Raji (cell line): ENCODE data around the gene HEYL.

Experiments
- POLR2A ChIP-seq: IDR thresholded peaks from 2 replicates; pipeline ENCODE4 v1.6.1; 2011; ENCODE audit warnings: low read depth, low read length, control low read depth; ENCODE audit not compliant: insufficient read depth

HEYL gene

GRCh38 chr1:39609618-39610331, 29.7 kb downstream of the HEYL start:
- no peak for TF ChIP-seq POLR2A

DNA sequence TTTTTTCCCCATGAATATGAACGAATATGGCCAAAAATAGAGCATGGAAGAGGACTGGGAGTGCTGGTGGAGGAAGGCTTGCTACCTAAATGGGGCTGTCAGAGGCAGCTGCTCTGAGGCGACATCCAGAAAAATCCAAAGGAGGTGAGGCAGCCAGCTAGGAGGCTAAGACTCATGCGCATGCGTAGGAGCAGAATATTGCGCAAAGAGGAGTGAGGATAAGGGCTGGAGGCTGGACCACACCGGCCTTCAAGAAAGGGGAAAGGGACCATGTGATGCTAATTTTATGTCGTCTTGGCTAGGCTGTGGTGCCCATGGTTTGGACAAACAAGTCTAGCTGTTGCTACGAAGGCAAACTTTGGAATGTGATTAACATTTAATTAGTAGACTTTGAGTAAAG, 30.5 kb downstream of the HEYL start:
- TF ChIP-seq POLR2A: no peak

GRCh38 chr1:39596163-39596562, 43.3 kb downstream of the HEYL start:
- no peak for TF ChIP-seq POLR2A

DNA sequence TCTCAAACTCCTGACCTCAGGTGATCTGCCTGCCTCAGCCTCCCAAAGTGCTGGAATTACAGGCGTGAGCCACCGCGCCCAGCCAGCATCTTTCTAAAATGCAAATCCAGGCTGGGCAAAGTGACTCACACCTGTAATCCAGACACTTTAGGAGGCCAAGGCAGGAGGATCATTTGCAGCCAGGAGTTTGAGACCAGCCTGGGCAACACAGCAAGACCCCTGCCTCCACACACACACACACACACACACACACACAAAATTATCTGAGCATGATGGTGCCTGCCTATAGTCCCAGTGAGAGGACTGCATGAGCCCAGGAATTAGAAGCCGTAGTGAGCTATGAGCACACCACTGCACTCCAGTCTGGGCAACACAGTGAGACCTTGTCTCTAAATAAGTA, 46.1 kb downstream of the HEYL start:
- no peak for TF ChIP-seq POLR2A

- no peak for TF ChIP-seq POLR2A
These were observed 47.4 kb downstream of the HEYL start for GRCh38 chr1:39592069-39592468.

DNA sequence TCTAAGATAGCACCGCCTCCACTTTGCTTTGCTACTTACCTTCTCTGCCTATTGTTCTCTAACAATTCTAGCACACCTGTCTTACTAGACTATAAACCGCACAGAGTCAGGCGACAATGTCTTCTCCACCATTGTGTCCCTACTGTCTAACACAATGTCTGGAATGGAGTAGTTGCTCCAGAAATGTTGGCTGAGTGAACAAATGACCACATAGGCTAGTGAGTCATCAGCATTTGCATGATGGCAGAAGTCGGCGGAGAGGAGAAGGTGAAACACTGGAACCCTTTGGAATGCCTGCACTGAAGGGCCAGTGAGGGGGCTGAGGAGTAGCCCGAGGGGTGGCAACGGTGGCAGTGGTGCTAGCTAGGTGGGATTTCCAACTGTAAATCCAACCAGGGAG, 48.9 kb downstream of the HEYL start:
- no peak for TF ChIP-seq POLR2A

- no peak for TF ChIP-seq POLR2A
These were observed 53.5 kb downstream of the HEYL start for GRCh38 chr1:39585933-39586332.

DNA sequence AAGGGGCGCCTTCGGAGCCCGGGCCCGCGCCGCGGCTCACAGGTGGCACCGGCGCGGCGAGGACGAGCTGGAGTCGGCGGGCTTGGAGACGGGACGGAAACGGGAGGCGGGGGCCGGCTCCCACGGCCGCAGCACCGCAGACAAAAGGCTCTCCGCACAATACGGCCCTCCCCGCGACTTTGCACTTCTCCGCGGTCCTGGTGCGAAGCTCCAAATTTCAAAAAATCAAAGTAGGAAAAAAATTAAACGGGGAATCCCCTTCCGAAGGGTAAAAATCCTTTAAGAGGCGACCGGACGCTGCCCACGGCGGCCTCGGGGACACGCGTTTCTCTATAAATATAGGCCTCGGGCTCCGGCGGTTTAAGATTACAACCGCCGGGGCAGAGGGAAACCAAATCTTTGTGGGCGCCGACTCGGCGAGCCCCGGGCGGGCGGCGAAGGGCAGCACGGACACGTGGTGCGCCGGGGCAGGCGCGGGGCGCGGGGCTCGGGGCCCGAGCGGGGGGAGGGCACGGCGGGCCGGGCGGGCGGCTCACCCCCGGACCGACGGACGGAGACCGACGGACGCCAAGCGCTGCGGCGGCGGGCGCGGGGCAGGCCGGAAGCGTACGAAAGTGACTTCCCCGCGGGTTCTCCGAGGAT, 63.3 kb downstream of the HEYL start:
- no peak for TF ChIP-seq POLR2A

GRCh38 chr1:39575191-39576015, 64.0 kb downstream of the HEYL start:
- peak; percentile 20; the same call in 1 of the 2 replicates for TF ChIP-seq POLR2A

GRCh38 chr1:39574646-39575045, 64.8 kb downstream of the HEYL start:
- no peak for TF ChIP-seq POLR2A
